OCI-M2 (cell line): ENCODE measurements around the gene DNAAF9.
"Not testable (repeated sequence)": the region's sequence is repeated elsewhere in the genome, so short reads cannot be mapped to it uniquely, and the experiment has no call there.

Experiments
- DNase-seq: peaks from one replicate; lab custom pipeline; 2025; ENCODE audit not compliant: unreplicated experiment; lab: John Stamatoyannopoulos, UW

Gene DNAAF9

DNA sequence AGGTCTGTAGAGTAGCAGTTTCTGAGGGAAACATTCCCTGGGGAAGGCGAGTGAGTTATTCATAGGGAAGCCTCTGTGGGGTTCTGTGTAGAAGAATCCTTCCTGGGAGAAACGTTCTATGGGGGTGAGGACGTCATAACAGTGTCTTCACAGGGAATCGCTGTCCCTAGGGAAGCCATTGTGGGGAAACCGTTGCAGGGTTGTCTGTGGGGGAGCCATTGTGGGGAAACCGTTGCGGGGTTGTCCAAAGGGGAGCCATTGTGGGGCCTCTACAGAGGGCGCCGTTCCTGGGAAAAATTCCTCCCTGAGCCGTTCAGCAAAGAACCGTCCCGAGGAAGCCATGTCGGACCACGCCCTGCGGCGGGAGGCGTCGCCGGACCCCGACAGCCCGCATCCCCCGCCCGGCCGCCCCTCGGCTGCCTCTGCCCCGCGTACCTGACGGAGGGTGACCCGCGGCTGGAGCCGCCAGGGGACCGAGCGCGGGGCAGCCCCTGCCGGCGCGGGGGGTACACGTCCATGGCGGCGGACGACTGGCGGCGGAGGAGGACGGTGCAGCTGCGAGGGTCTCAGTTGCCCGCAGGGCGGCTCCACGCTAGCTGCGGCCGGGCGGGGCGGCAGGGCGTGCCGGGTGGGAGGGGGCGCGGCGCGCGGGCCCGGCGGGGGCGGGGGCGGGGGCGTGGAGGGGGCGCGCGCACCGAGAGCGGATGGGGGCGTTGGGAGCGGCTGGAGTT lies at the start of gene DNAAF9:
Gene DNAAF9, minus strand, starts transcription at position 630 of the 731 bp plus-strand sequence. Its CDS starts 112 bp downstream, at position 518.
- no peak for DNase-seq

DNA sequence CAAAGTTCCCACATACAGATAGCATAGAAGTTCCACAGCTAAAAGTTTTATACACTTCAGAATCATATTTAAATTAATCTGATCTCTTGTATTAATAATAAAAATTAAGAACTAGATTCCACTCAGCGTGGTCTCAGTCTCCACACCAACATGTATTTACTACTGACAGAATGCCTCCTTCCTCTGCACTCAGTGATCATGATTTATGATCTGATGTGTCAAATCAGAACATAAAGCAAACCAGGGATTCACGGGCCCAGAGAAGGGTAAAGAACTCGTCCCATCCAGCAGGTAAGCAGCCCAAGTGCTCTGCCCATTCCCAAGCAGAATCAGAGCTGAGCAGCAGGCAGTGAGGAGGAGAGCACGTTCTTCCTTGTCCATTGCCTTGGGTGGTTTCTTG lies 49.2 kb upstream of the DNAAF9 start:
- no peak for DNase-seq

DNA sequence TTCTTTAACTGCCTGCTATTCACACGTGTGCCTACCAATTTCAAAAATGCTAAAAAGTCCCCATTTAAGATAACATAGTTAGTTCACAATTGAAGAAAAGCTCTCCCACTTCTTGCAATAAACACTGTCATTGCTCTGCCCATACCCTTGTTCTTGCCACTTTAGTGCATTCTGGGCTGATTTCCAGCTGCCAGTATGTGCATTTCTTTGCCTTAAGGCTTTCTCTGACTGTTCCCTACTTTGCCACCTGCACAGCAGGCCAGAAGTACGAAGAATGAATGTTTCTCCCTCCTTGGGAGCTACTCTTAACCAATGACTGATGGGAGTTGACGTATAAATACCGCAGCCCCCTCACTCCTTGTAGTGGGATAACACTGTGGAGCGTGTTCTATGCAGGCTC lies 47.4 kb upstream of the DNAAF9 start:
- DNase-seq: no peak

DNA sequence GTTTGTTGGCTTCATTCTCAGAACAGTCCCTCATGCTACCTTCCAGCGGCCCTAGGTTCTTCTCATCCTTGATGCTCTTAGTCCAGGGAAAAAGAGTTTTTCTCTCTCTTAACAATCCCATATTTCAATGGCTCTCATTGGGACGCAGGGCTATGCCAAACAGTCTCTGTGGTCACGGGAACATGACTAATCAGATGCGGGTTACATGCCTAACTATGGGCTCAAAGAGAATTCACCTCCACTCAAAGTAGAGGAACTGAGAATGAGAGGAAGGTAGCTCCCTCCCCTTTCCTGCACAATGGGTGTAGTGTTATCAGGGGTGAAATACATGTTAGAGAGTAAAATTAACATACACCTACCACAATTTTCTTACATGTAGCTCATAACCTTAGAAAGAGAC lies 45.2 kb upstream of the DNAAF9 start:
- DNase-seq: no peak

DNA sequence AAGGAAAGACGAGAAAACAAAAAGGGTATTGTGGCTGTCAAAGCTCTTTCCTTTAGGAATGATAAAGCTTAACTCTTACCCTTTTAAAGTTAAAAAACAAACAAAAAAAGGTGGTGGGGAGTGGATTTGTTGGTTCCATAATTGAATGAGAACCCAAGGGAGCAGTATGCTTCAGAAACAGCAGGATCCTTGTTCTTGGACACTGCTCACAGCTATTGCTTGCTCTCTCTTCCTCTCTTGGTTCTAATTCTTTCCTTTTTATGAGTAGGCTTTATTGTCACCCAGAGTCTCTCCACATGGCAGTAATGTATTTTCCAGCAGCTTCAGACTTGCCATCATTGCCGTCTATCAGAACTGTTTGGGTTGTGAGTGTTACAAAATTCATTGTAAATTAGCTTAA lies 44.7 kb upstream of the DNAAF9 start:
- DNase-seq: no peak

DNA sequence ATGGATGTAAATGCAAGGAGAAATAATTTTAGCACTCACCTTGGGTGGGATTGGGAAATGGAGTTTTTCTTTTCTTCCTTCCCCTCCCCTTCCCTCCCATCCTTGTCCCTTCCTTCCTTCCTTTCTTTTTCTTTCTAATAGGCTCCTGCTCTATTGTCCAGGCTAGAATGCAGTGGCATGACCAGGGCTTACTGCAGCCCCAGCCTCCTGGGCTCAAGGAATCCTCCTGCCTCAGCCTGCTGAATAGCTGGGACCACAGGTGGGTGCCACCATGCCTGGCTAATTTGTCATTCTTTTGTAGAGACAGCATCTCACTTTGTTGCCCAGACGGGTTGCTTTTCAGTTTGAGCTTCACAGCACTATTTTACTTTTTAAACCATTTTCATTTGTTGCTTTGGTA lies 41.9 kb upstream of the DNAAF9 start:
- DNase-seq: no peak

DNA sequence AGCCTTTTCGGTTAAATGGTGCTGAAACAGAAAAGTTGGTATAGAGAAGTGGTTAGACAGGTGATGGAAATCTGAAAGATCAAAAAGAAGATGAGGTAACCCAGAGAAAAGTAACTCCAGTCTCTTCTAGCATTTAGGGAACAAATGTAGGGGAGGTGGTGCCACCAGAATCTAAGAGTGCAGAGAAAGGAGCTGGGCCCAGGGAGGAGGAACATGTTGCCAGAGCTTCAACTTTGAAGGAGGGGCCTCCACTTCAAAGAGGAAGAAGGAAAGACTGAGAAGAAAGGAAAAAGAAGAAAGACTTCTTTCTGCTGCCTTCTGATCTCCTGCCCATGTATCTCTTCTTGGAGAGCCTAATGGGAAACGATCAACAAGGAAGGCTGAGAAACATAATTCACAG lies 39.9 kb upstream of the DNAAF9 start:
- DNase-seq: no peak

DNA sequence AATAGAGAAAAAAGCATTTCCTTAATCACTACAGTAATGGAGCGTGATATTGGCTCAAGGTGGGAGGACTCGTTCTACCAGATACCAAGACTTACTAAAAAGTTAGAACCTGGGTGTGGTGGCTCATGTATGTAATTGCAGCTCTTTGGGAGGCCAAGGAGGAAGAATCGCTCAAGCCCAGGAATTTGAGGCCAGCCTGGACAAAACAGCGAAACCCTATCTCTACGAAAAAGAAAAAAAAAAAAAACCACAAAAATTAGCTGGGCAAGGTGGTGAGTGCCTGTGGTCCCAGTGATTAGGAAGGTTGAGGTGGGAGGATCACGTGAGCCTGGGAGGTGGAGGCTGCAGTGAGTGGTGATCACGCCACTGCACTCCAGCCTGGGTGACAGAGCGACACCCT lies 39.3 kb upstream of the DNAAF9 start:
- DNase-seq: no peak

DNA sequence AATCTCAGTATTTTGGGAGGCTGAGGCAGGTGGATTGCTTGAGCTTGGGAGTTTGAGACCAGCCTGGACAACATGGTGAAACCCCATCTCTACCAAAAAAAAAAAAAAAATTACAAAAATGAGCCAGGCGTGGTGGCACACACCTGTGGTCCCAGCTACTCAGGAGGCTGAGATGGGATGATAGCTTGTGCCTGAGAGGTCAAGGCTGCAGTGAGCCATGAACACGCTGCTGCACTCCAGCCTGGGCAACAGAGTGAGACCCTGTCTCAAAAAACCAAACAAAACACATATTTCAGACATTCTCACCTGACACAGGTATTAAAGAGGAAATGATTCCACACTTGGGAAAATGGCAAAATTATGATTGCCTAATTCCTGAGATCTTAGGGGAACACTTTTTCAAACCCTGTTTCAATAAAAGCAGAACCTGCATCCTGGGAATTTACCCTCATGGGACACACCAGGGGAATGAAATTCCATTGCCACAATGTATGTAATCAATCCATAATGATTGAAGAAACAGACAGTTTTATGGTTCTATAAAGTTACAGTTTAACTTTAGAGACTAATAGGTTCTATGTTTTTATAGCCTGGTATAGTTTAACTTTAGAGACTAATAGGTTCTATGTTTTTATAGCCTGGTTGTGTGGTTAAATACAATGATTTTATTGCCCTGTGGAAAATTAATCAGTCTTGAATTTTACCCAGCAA lies 29.6 kb upstream of the DNAAF9 start:
- no peak for DNase-seq

DNA sequence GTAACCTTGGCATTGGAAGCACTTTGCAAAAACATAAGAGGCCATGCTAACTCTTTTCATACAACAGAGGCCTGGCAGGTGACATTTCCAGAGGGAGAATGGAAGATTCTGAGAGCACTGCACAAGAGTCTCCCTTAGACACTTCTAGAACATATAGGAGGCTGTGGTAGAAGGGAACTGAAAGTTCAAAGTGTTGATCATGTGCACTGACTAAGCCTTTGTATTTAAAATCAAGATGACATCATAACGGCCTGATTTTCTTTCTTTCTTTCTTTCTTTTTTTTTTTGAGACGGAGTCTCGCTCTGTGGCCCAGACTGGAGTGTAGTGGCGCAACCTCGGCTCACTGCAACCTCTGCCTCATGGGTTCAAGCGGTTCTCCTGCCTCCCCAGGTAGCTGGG lies 26.8 kb upstream of the DNAAF9 start:
- no peak for DNase-seq

DNA sequence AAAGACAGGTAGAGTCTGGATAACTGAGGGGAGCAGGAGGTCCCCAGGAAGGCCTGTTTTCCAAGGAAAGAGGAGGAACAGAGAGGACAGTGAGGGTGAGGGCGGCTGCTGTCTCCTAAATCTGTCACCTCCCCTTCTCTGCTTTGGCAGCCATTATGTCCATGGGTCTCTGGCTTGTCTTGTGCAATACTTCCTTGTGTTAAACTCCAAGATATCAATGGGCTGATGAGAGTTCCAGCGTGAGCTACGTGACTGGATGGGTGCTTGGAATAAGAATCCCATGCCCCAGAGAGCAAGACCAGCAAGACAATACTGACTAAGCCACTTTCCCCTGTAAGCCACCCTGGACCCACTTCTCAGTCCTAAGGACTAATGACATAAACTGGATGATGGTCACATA lies 26.3 kb upstream of the DNAAF9 start:
- no peak for DNase-seq

DNA sequence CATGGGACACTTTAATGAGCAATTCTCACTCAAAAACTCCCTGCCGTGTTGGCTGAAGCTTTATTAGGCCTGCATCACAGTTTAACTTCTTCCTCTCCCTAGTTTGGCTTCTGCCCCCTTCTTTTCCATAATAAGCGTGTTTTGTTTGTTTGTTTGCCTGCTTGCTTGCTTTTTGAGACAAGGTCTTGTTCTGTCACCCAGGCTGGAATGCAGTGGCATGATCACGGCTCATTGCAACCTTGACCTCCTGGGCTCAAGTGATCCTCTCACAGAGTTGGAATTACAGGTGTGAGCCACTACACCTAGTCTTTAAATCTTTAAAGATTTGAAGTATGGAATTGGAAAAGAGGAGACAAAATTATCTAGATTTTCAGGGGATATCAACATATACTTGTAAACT lies 25.4 kb upstream of the DNAAF9 start:
- no peak for DNase-seq

DNA sequence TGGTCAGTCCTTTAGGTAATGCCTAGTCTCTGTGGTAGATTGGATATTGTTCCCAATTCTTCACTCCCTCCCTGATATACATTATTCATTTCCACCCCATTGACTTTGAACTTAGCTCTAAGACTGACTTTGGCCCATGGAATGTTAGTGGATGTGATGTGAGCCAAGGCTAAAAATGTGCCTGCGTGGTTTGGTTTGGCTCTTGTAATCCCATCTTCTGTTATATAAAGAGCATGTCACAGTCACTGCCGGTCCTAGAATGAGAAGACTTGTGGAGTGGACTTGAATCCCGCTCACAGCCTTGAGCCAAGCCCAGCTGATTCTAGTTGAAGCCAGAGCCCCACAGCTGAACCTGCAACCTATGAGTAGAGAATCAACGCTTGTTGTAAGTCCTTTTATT lies 23.6 kb upstream of the DNAAF9 start:
- DNase-seq: no peak

DNA sequence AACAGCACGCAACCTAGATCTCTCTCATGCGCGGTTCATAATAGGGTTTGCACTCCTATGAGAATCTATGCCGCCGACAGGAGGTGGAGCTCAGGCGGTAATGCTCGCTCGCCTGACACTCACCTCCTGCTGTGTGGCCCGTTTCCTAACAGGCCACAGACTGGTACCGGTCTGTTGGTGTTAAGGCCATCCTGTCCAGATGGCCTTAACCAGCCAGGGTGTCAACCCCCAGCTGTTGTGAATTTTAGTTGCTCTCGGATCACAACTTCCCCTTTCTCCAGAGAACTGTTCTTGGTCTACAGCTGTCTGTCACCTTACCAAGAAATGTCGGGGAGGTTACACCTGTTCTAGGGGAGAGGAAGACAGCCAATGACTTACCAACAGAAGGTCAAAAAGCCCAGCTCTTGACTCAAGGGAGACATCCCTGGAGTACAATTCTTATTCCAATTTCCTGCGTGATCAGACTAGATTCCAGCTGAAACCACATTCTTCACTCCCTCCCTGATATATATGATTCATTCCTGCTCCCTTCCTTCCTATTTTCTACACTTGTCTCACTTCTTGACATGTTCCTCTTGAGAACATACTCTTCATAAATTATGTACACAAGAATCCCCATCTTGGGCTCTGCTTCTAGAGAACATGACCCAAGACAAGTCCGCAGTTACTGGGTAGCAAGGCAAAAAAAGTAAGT lies 23.1 kb upstream of the DNAAF9 start:
- DNase-seq: no peak

DNA sequence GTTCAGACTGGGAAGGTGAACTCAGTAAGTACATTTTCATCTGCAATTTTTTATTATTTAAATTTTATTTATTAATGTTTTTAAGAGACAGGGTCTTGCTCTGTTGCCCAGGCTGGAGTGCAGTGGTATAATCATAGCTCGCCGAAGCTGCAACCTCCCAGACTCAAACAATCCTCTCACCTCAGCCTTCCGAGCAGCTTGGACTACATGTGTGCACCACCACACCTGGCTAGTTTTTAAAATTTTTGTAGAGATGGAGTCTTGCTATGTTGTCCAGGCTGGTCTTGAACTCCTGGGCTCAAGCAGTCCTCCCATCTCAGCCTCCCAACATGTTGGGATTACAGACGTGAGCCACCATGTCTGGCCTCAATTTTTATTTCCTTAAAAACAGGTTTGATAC lies 19.3 kb upstream of the DNAAF9 start:
- not testable (repeated sequence) for DNase-seq

DNA sequence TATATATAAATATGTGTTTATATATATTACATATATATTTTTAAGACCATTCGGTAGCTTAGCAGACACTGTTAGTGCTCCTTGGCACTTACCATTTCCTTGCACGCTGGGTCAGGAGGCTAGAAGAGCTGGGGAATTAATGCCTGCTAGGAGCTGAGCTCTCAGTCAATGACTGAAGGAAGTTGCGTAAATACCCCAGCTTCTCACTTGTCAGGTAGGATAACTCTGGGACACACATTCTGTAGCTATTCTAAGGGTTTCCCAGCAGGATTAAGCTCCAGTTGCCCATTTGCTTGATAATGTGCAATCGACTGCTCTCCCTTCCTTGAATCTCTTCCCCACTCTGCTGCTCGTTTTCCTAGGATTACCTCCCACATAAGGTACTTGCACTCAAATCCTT lies 15.7 kb upstream of the DNAAF9 start:
- DNase-seq: no peak

DNA sequence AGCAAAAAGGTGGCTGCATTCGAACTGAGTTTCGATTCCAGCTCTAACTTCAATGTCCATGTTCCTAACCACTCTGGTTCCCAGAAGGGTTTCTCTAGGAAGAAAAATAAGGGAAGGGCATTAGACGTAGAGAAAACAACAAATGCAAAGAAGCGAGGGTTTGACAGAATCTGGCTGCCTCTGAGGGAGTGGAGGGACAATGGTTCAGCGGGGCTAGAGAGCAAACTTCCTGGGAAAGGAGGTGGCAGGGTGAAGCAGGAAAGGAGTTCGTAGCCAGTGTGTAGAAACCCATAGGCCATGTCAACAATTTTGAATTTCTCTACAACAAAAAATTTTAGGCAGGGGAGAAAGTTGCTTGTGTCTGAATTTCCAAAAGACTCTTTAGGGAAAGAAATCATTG lies 14.5 kb upstream of the DNAAF9 start:
- no peak for DNase-seq

DNA sequence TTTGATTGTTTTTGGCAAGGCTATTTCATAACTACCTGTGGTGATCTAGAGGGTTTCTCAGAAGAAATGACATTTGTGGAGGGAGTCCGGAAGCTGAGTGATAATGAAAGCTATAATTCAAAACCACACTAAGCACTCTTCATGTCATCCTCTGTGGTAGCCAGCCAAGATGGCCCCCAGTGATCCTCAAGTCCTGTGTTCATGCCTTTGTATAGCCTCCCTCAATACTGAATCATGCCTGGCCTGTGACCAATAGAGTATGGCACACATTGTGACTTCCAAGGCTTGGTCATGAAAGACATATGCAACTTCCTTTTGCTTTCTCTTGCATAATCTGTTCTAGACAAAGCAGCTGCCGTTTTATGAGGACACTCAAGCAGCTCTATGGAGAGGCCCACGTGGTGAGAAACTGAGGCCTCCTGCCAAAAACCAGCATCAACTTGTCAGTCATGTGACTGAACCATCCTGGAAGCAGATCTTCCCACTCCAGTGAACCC lies 12.8 kb upstream of the DNAAF9 start:
- no peak for DNase-seq

DNA sequence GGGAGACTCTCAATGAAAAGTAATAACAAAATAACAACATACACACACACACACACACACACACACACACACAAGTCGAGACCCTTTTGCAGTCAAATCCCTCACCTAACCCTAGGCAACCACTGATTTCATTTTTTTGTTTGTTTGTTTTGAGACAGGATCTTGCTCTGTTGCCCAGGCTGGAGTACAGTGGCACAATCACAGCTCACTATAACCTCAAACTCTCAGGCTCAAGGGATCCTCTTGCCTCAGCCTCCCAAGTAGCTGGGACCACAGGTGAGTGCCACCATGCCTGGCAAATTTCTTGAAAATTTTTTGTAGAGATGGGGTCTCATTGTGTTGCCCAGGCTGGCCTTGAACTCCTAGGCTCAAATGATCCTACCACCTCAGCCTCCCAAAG lies 10.7 kb upstream of the DNAAF9 start:
- DNase-seq: not testable (repeated sequence)

DNA sequence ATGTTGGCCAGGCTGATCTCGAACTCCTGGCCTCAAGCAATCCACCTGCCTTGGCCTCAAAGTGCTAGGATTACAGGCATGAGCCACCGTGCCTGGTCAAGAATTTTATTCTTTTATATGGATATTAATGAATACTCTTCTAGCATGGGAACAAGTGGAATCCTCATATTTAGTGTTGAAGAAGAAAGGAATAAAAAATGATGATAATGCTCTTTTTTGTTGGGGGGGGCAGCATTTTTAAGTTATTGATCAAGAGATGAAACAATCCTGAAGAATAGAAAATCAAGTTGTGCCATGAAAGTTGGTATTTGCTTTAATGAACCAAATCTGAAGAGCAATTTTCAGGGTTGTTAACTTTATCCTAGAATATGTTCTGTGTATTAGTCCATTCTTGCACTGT lies 6.7 kb upstream of the DNAAF9 start:
- no peak for DNase-seq

DNA sequence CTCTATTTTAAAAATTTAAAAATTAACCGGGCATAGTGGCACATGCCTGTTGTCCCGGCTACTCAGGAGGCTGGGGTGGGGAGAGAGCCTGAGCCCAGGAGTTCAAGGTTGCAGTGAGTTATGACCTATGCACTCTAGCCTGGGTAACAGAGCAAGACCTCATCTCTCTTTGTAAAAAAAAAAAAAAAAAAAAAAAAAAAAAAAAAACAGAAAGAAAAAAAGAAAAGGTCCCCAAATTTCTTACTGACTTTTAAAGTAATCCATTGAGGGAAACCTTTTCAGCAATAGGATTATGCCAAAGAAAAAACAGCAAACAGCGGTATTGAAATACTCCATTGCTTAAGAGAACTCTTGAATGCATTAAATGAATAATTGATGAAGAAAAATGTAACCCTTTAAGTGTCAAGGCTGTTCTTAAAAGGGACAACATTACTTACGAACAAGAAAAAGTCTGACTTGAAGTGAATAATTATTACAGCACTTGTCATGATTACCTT lies 6.0 kb upstream of the DNAAF9 start:
- no peak for DNase-seq
